H1 (cell line): ENCODE data around the gene ACAP2. TPM values are rescaled to one million over a fixed set of nuclear protein-coding genes. Genes with fewer than 3 reads are reported as not detected.

ENCODE experiments used
- CTCF ChIA-PET: fragments of 300-600 bp; sonication (Branson Sonifier 250); formaldehyde crosslinking; loops from one replicate; lab custom pipeline; 2021; ENCODE audit not compliant: partially characterized antibody; lab: Charles Lee
- POLR2A ChIA-PET: fragments of 300-600 bp; sonication (Branson Sonifier 250); formaldehyde crosslinking; loops from one replicate; lab custom pipeline; 2021; ENCODE audit warnings: inconsistent platforms; ENCODE audit not compliant: partially characterized antibody; lab: Charles Lee
- DNase-seq, 2 experiments: peaks; one replicate each; pipeline versions ENCODE4 v3.0.0 to v3.0.0-alpha.2; 2010 to 2022; ENCODE audit warnings: low spot score in 2 of 2, low read depth in 1 of 2, mixed read lengths in 1 of 2
- FAIRE-seq: peaks from 2 replicates; lab custom pipeline; 2011; peaks lifted over from hg19 to GRCh38; lab: Jason Lieb, UNC
- H2AFZ ChIP-seq: 2 replicates; pipeline ENCODE4 v1.8.1; 2012; ENCODE audit warnings: low read length, inconsistent platforms
- H2AK5ac ChIP-seq: 2 replicates; pipeline ENCODE4 v1.6.1; 2013; ENCODE audit warnings: low read depth, low read length
- H2BK120ac ChIP-seq: replicated peaks from 2 replicates; pipeline ENCODE3; 2013; ENCODE audit warnings: low read depth, low read length, inconsistent platforms
- H2BK12ac ChIP-seq: 2 replicates; pipeline ENCODE4 v1.6.1; 2013; ENCODE audit warnings: low read depth, low read length
- H2BK15ac ChIP-seq: 2 replicates; pipeline ENCODE4 v1.6.1; 2013; ENCODE audit warnings: low read length
- H2BK20ac ChIP-seq: 2 replicates; pipeline ENCODE4 v1.6.1; 2013; ENCODE audit warnings: low read length
- H2BK5ac ChIP-seq: 2 replicates; pipeline ENCODE4 v1.6.1; 2013; ENCODE audit warnings: low read depth, low read length
- H3K14ac ChIP-seq: 2 replicates; pipeline ENCODE4 v1.6.1; 2013; ENCODE audit warnings: inconsistent platforms; ENCODE audit not compliant: insufficient read length
- H3K18ac ChIP-seq: 2 replicates; pipeline ENCODE4 v1.6.1; 2013; ENCODE audit warnings: low read length; ENCODE audit errors: extremely low read depth
- H3K23ac ChIP-seq: 2 replicates; pipeline ENCODE4 v1.6.1; 2013; ENCODE audit warnings: inconsistent platforms; ENCODE audit not compliant: insufficient read length
- H3K23me2 ChIP-seq: 2 replicates; pipeline ENCODE4 v1.6.1; 2013; ENCODE audit warnings: low read depth, low read length
- H3K27ac ChIP-seq: 2 replicates; pipeline ENCODE4 v1.6.1; 2011; ENCODE audit warnings: low read depth, low read length, inconsistent platforms
- H3K27me3 ChIP-seq, 4 experiments: replicated peaks in 1 of 4; 1 replicate in 1 of 4; 2 replicates in 3 of 4; pipeline versions ENCODE4 v1.6.1 to v1.8.1; 2011 to 2013; ENCODE audit warnings: low read length in 3 of 4, mild to moderate bottlenecking in 3 of 4, inconsistent platforms in 2 of 4, mixed read lengths in 2 of 4, moderate library complexity in 1 of 4; ENCODE audit not compliant: control insufficient read depth in 3 of 4, insufficient read depth in 3 of 4; ENCODE audit errors: extremely low read depth in 1 of 4
- H3K36me3 ChIP-seq, 4 experiments: 2 replicates each; pipeline versions ENCODE4 v1.6.1 to v1.8.1; 2011 to 2013; ENCODE audit warnings: mild to moderate bottlenecking in 4 of 4, low read length in 3 of 4, moderate library complexity in 2 of 4, control low read depth in 1 of 4, inconsistent platforms in 1 of 4; ENCODE audit not compliant: insufficient read depth in 4 of 4, control insufficient read depth in 2 of 4
- H3K4ac ChIP-seq: replicated peaks from 2 replicates; pipeline ENCODE3; 2013; ENCODE audit warnings: low read length, low read depth, mixed read lengths, inconsistent platforms; ENCODE audit not compliant: insufficient read length
- H3K4me1 ChIP-seq, 4 experiments: replicated peaks in 1 of 4; 1 replicate in 1 of 4; 2 replicates in 3 of 4; pipeline versions ENCODE4 v1.6.1 to v1.8.1; 2011 to 2013; ENCODE audit warnings: low read length in 3 of 4, inconsistent platforms in 2 of 4, mixed read lengths in 1 of 4; ENCODE audit not compliant: insufficient read depth in 4 of 4, control insufficient read depth in 3 of 4
- H3K4me2 ChIP-seq, 2 experiments: 2 replicates each; pipeline versions ENCODE4 v1.6.1 to v1.8.1; 2011 to 2013; ENCODE audit warnings: low read depth in 2 of 2, low read length in 2 of 2, control low read depth in 1 of 2, inconsistent platforms in 1 of 2, mild to moderate bottlenecking in 1 of 2; ENCODE audit not compliant: insufficient read depth in 1 of 2
- H3K4me3 ChIP-seq, 4 experiments: fragments of 200-600, 300-600 bp in 1 of 4; sonication (generic), shearing (Covaris generic), sonication (Bioruptor Twin) in 1 of 4; 2 replicates each; pipeline versions ENCODE4 v1.5.1 to v1.8.1; 2011 to 2016; ENCODE audit warnings: low read length in 4 of 4, low read depth in 3 of 4, control low read depth in 2 of 4, inconsistent platforms in 2 of 4, mild to moderate bottlenecking in 2 of 4, mixed read lengths in 1 of 4, moderate library complexity in 1 of 4; ENCODE audit not compliant: insufficient read depth in 2 of 4; ENCODE audit errors: extremely low read depth in 1 of 4
- H3K56ac ChIP-seq: replicated peaks from 2 replicates; pipeline ENCODE3; 2013; ENCODE audit warnings: low read depth, mild to moderate bottlenecking, mixed read lengths, low read length, inconsistent platforms; ENCODE audit not compliant: insufficient read length
- H3K79me1 ChIP-seq: 2 replicates; pipeline ENCODE4 v1.6.1; 2013; ENCODE audit warnings: low read depth, low read length, control low read depth
- H3K79me2 ChIP-seq, 2 experiments: 2 replicates each; pipeline versions ENCODE4 v1.6.1 to v1.8.1; 2012 to 2013; ENCODE audit warnings: low read length in 2 of 2, mild to moderate bottlenecking in 2 of 2, inconsistent platforms in 1 of 2; ENCODE audit not compliant: insufficient read depth in 2 of 2, control insufficient read depth in 1 of 2
- H3K9ac ChIP-seq, 4 experiments: replicated peaks in 1 of 4; 1 replicate in 1 of 4; 2 replicates in 3 of 4; pipeline versions ENCODE4 v1.6.1 to v1.8.1; 2011 to 2013; ENCODE audit warnings: low read depth in 3 of 4, low read length in 3 of 4, control low read depth in 2 of 4, mild to moderate bottlenecking in 2 of 4, moderate library complexity in 2 of 4, inconsistent platforms in 1 of 4; ENCODE audit errors: extremely low read depth in 1 of 4
- H3K9me3 ChIP-seq, 2 experiments: 2 replicates each; pipeline versions ENCODE4 v1.6.1 to v1.8.1; 2012 to 2013; ENCODE audit warnings: mild to moderate bottlenecking in 2 of 2, moderate library complexity in 2 of 2, control low read depth in 1 of 2, inconsistent platforms in 1 of 2, low read depth in 1 of 2, low read length in 1 of 2, mixed read lengths in 1 of 2; ENCODE audit not compliant: insufficient read depth in 2 of 2
- H4K20me1 ChIP-seq, 2 experiments: replicated peaks in 1 of 2; 2 replicates each; pipeline versions ENCODE3 to v1.8.1; 2011 to 2013; ENCODE audit warnings: inconsistent platforms in 2 of 2, low read length in 2 of 2, mild to moderate bottlenecking in 1 of 2; ENCODE audit not compliant: insufficient read depth in 2 of 2, control insufficient read depth in 1 of 2
- H4K5ac ChIP-seq: 2 replicates; pipeline ENCODE4 v1.6.1; 2013; ENCODE audit warnings: low read length, low read depth, mixed read lengths, inconsistent platforms; ENCODE audit not compliant: insufficient read length
- H4K8ac ChIP-seq: 2 replicates; pipeline ENCODE4 v1.8.0; 2013; ENCODE audit warnings: mild to moderate bottlenecking, moderate library complexity, low read length, inconsistent platforms; ENCODE audit not compliant: insufficient read depth; ENCODE audit errors: extremely low read depth
- H4K91ac ChIP-seq: replicated peaks from 2 replicates; pipeline ENCODE3; 2013; ENCODE audit warnings: low read length, mixed read lengths, inconsistent platforms; ENCODE audit not compliant: insufficient read length
- RAD21 ChIP-seq, 2 experiments: IDR thresholded peaks in 1 of 2; conservative IDR thresholded peaks in 1 of 2; 2 replicates each; pipeline ENCODE4 v1.6.1; 2011; ENCODE audit warnings: low read depth in 2 of 2, low read length in 2 of 2, improper control_type of control experiment in 1 of 2, inconsistent platforms in 1 of 2, mild to moderate bottlenecking in 1 of 2, moderate library complexity in 1 of 2
- TCF12 ChIP-seq: IDR thresholded peaks from 2 replicates; pipeline ENCODE4 v1.6.1; 2011; ENCODE audit warnings: low read depth, mild to moderate bottlenecking, low read length
- WGBS, 2 experiments: shearing (Covaris generic) in 1 of 2; methylation state at CpG; one replicate each; pipeline versions ENCODE4 v1.1.6 to v1.1.7; 2013 to 2015; ENCODE audit warnings: low lambda C conversion rate in 2 of 2, mixed read lengths in 2 of 2, inconsistent platforms in 1 of 2, low coverage in 1 of 2, missing lambda C conversion rate in 1 of 2; ENCODE audit not compliant: insufficient replicate concordance in 2 of 2, insufficient coverage in 1 of 2, insufficient read length in 1 of 2; ENCODE audit errors: extremely low coverage in 1 of 2, missing lambda C conversion rate in 1 of 2; 5-methylcytosine and 5-hydroxymethylcytosine counted together
- polyA plus RNA-seq, 7 experiments: library from polyadenylated mRNA; depleted of rRNA in 3 of 7; stranded (reverse) in 5 of 7; unstranded in 2 of 7; fragments of >200 nt in 5 of 7; fragments of 200-250 nt in 2 of 7; gene quantifications; 1 replicate in 5 of 7; 2 replicates in 1 of 7; 4 replicates in 1 of 7; pipeline versions ENCODE4 v1.2.1 to v1.2.3, GENCODE V29; 2011 to 2013; ENCODE audit warnings: missing spikeins in 2 of 7, mixed read lengths in 2 of 7
- total RNA-seq: library from RNA; stranded (reverse); fragmentation: NEBNext Ultra II Directional; extraction: Animal tissue kit (Norgen Biotek cat#: 25700); gene quantifications from 2 replicates; pipeline ENCODE4 v1.2.1, GENCODE V29; 2021

The ACAP2 gene
- total and polyA plus RNA-seq, 2 of the 8 experiments (the other 6 are each of a cell fraction or from before 2014, with no cell fraction given), result 7.7 to 37.3 TPM

DNA sequence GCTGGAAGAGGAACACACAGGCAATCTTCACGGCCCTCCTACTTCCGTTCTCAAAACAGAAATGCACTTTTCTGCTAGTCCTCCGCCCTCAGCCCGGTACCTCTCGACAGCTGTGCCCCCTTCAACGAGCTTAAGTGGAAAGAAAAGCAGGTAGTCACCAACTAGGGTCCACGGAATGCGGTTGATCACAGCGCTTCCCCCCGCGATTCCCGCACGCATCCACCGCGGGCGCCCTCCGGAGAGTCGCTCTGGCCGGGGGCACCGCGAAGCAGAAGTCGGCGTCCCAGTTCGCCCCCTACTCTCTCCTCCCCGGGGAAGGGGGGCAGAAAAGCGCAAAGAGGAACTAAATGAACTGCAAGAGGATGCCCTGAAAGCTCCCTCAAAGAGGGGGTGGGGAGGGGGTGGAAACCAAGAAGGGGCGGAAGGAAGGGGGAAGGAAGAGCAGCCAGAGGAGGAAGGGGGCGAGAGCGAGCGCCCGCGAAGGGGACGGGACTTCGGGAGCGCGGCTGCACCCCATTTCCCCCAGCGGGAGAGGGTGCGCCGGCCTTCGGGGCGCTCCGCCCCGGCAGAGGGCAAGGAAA lies 738 bp downstream of the ACAP2 start:
- peak overlapping the region; percentile 15 for H4K5ac ChIP-seq
- POLR2A ChIA-PET, result interaction anchor here (1.1 to 2.9 kb wide), 3 partner anchors 8 to 171 kb away, joined by 4 to 13 read pairs (median 5); partner anchors contain the start of genes PPP1R2 and XXYLT1
- 0% methylated on average over 23 of the region's 43 CpGs; no CpG with 5 or more reads in 1 of the 2 experiments for WGBS, 2 experiments
- H3K79me2 ChIP-seq, result peaks cover 0 to 45% of the 10 kb centered on the region in 2 experiments; a peak in 2 of 4 replicates
- H3K79me1 ChIP-seq, result peaks cover 4% of the 10 kb centered on the region
- TF ChIP-seq TCF12 (no peak), RAD21 (IDR thresholded peaks at IDR 0.05 in 1 of 2, conservative IDR thresholded peaks at IDR 0.05 in 1 of 2; ENCODE audit: low read depth in 2 of 2, low read length in 2 of 2) (peak in 1 of 2 experiments; percentile 4; a peak in 1 of 4 replicates)
- H2BK12ac ChIP-seq, result no peak overlapping the region
- H3K56ac ChIP-seq, result no peak overlapping the region
- H4K8ac ChIP-seq, result peak overlapping the region; percentile 93; the same call in 1 of the 2 replicates
- no peaks in the 10 kb centered on the region for H3K36me3 ChIP-seq
- no peak overlapping the region for H2AK5ac ChIP-seq
- peak overlapping the region; percentile 68 to 96 for H3K4me2 ChIP-seq
- no peak overlapping the region for H4K91ac ChIP-seq
- H3K4me3 ChIP-seq, result peak overlapping the region; percentile 75 to 89 (median 88)
- no peak overlapping the region for H2BK20ac ChIP-seq
- H3K18ac ChIP-seq, result peak overlapping the region; percentile 32; the same call in 1 of the 2 replicates
- H3K4me1 ChIP-seq, result peaks cover 5 to 16% (median 8%) of the 10 kb centered on the region in 4 experiments; a peak in 5 of 7 replicates
- CTCF ChIA-PET, result interaction anchor here (1.5 kb wide), 1 partner anchor 54 kb away, joined by 4 read pairs; no protein-coding TSS in a partner anchor
- no peaks in the 10 kb centered on the region for H3K27me3 ChIP-seq
- DNase-seq (peak in 1 of 2 experiments; percentile 51), FAIRE-seq (no peak)
- H2AFZ ChIP-seq, result peak overlapping the region; percentile 27; the same call in 1 of the 2 replicates
- H3K9ac ChIP-seq, result peak overlapping the region; percentile 65 to 88 (median 72)
- H3K23ac ChIP-seq, result no peak overlapping the region
- no peak overlapping the region for H2BK15ac ChIP-seq
- H2BK5ac ChIP-seq, result peak overlapping the region; percentile 35
- no peak overlapping the region for H3K14ac ChIP-seq
- H3K9me3 ChIP-seq, result no peaks in the 10 kb centered on the region
- H4K20me1 ChIP-seq, result peaks cover 0 to 6% of the 10 kb centered on the region in 2 experiments
- H3K23me2 ChIP-seq, result peaks cover 8% of the 10 kb centered on the region
- H3K4ac ChIP-seq, result no peak overlapping the region
- H2BK120ac ChIP-seq, result no peak overlapping the region
- H3K27ac ChIP-seq, result 0 out of 2 replicates have a peak overlapping the region, but pooled peaks have one; percentile 53
